ENCODE data around the gene MTM1. TPM values are rescaled to one million over a fixed set of nuclear protein-coding genes. Genes with fewer than 3 reads are reported as not detected.

Gene MTM1
- polyA plus RNA-seq, 6 donors from 2014 or later: 18.4 to 30.7 (median 26.9) TPM

- Mint-ChIP-seq H3K27me3 (no peaks in the 10 kb centered on the region), H3K36me3 (peaks cover 12 to 29% of the 10 kb centered on the region in 2 donors), H3K9me3 (peaks cover 0 to 3% (median 0%) of the 10 kb centered on the region in 7 donors), H3K4me3 (no peak overlapping the region), H3K27ac (no peak overlapping the region), H3K4me1 (peaks cover 0 to 9% (median 7%) of the 10 kb centered on the region in 3 donors)
- DNase-seq (no peak), ATAC-seq (ENCODE audit: low read depth in 2 of 2) (no peak)
These were observed 57.5 kb downstream of the MTM1 start for GRCh38 chrX:150625875-150626274.

DNA sequence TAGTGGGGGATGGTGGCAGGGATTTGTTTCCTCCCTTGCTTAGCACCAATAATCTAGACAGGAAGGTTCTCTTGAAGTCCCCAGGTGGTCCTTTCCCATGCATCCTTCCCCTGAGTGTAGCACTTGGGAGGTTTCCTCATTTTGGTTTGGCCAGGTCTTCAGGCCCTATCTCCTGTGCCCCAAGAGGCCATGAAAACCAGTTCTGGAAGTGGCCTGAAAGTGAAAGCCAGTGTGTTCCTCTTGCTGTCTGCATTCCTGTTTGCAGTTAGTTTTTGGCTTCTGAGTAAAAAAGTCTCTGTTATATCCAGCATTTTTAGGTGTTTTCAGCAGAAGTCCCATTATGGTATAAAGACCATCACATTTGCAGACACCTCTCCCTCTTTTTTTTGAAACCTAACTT is 59.5 kb downstream of the MTM1 start:
- Mint-ChIP-seq H3K4me1 (peaks cover 0 to 9% (median 0%) of the 10 kb centered on the region in 3 donors), H3K4me3 (peak overlapping the region in 1 of 8 donors; percentile 44), H3K27ac (peak overlapping the region in 1 of 6 donors; percentile 7), H3K36me3 (peaks cover 12 to 17% of the 10 kb centered on the region in 2 donors), H3K9me3 (peaks cover 0 to 3% (median 0%) of the 10 kb centered on the region in 7 donors), H3K27me3 (no peaks in the 10 kb centered on the region)
- ATAC-seq (ENCODE audit: low read depth in 2 of 2) (no peak), DNase-seq (no peak)

DNA sequence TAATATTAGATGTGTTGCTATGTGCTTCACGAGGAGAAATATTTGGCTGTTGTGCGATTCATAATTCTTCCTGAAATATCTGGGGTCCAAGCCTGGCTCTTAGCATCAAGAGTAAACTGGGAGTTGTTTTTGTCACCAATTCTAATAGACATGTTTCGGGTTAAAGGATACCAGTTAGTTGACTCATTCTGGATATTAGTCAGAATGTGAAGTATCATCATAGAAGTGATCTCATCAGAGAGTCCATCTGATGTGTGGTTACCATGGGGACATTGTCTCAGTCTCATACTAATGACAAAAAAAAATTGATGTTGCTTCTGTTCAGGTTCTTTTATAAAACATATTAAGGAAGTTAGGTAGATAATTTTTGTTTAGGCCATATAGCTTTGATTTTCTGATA is 67.5 kb downstream of the MTM1 start:
- peaks cover 0 to 4% (median 0%) of the 10 kb centered on the region in 7 donors for H3K9me3 Mint-ChIP-seq
- H3K27me3 Mint-ChIP-seq: no peaks in the 10 kb centered on the region
- no peaks in the 10 kb centered on the region for H3K36me3 Mint-ChIP-seq
- DNase-seq (no peak), ATAC-seq (ENCODE audit: low read depth in 2 of 2) (no peak)
- no peak overlapping the region for H3K4me3 Mint-ChIP-seq
- H3K27ac Mint-ChIP-seq: no peak overlapping the region
- H3K4me1 Mint-ChIP-seq: peaks cover 0 to 6% (median 0%) of the 10 kb centered on the region in 3 donors

DNA sequence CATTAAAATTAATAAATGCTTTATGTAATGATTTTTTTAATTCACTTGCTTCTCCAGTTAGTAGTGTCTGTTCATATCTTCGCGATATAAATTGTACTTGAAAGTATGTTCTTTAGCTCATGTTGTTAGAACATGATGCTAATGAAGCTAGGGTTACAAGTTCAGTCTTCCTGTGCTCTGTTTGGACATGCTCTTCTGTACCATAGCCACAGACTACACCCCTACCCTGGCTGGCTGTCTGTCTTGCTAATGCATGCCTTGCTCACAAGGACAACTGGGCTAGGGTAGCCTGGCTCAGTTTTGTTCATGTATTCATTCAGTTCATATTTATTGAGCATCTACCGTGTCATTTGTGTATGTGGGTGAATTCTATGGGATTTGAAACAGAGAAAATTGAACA is 74.0 kb downstream of the MTM1 start:
- Mint-ChIP-seq H3K9me3 (peaks cover 0 to 1% (median 0%) of the 10 kb centered on the region in 7 donors), H3K36me3 (no peaks in the 10 kb centered on the region), H3K27ac (peak overlapping the region in 2 of 6 donors; percentile 13 to 30), H3K4me1 (peaks cover 0 to 6% (median 0%) of the 10 kb centered on the region in 3 donors), H3K27me3 (no peaks in the 10 kb centered on the region), H3K4me3 (no peak overlapping the region)
- ATAC-seq (ENCODE audit: low read depth in 2 of 2) (no peak), DNase-seq (no peak)

DNA sequence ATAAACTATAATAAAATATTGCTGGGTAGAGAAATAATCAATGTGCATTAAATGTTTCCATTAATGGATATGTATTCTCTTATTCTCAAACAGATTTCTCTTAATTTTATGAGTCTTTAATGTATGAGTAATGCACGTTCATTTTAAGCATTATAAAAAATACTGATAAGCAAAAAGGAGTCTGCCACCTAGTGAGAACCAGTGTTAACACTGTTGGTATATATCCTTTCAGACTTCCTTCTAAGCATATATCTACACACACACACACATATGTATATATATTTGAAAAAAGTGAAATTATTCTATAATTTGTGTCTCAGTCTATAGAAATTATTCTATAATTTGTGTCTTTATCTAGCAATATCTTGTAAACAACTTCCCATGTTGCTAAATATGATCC is 74.8 kb downstream of the MTM1 start:
- no peak for DNase-seq
- no peak for ATAC-seq (ENCODE audit: low read depth in 2 of 2)
- no peaks in the 10 kb centered on the region for H3K9me3 Mint-ChIP-seq
- H3K27ac Mint-ChIP-seq: no peak overlapping the region
- no peaks in the 10 kb centered on the region for H3K4me1 Mint-ChIP-seq
- no peak overlapping the region for H3K4me3 Mint-ChIP-seq
- H3K27me3 Mint-ChIP-seq: no peaks in the 10 kb centered on the region
- H3K36me3 Mint-ChIP-seq: no peaks in the 10 kb centered on the region

- no peak for DNase-seq
- Mint-ChIP-seq H3K36me3 (no peaks in the 10 kb centered on the region), H3K27me3 (no peaks in the 10 kb centered on the region), H3K27ac (no peak overlapping the region), H3K9me3 (no peaks in the 10 kb centered on the region), H3K4me3 (no peak overlapping the region), H3K4me1 (no peaks in the 10 kb centered on the region)
- ATAC-seq (ENCODE audit: low read depth in 2 of 2): no peak
These were observed 75.5 kb downstream of the MTM1 start for GRCh38 chrX:150643958-150644357.

DNA sequence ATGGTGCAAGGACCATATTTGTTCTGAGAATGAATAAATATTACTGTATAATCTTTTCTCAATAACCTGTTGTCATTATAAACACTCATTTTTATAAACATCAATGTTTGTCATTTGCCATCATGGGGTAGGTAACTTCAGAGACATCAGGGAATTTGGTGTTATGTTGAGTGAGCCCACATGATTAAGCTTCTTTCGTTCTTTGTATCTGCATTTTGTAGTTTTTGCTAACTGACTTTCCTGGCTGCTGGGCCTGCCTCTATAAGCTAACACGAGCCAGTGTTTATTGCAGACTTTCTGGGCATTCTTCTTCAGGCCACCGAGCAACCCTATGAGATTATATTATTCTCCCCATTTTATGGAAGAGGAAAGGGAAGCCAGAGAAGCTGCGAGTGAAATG is 76.0 kb downstream of the MTM1 start:
- H3K36me3 Mint-ChIP-seq: no peaks in the 10 kb centered on the region
- H3K27ac Mint-ChIP-seq: peak overlapping the region in 1 of 6 donors; percentile 57
- ATAC-seq (ENCODE audit: low read depth in 2 of 2) (no peak), DNase-seq (no peak)
- no peak overlapping the region for H3K4me3 Mint-ChIP-seq
- H3K4me1 Mint-ChIP-seq: no peaks in the 10 kb centered on the region
- H3K9me3 Mint-ChIP-seq: no peaks in the 10 kb centered on the region
- no peaks in the 10 kb centered on the region for H3K27me3 Mint-ChIP-seq

DNA sequence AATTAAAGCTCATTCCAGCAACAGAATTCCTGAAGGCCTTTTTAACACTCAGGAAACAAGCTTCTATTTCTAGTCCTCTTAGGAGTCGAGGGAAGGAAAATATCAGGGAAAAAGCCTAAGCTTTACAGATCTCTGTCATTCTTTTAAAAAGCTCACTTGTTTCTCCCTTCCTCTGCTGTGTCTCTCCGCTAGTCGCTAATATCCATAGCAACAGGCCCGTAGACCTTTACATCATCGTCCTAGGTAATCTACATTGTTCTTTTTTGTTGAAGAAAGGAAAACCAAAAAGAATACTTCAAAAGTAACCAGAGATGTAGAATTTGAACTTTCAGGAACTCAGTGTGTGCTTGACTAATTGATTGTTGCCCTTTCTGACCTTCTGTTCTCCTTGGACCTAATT is 78.9 kb downstream of the MTM1 start:
- Mint-ChIP-seq H3K27ac (no peak overlapping the region), H3K4me3 (no peak overlapping the region), H3K27me3 (no peaks in the 10 kb centered on the region), H3K4me1 (no peaks in the 10 kb centered on the region), H3K9me3 (no peaks in the 10 kb centered on the region), H3K36me3 (peaks cover 0 to 9% of the 10 kb centered on the region in 2 donors)
- no peak for ATAC-seq (ENCODE audit: low read depth in 2 of 2)
- no peak for DNase-seq

GRCh38 chrX:150648296-150648940 is 80.0 kb downstream of the MTM1 start:
- Mint-ChIP-seq H3K27ac (no peak overlapping the region), H3K9me3 (no peaks in the 10 kb centered on the region)
- ATAC-seq (ENCODE audit: low read depth in 2 of 2): no peak

GRCh38 chrX:150649096-150649870 is 80.9 kb downstream of the MTM1 start:
- no peak overlapping the region for H3K4me3 Mint-ChIP-seq
- peak overlapping the region in 3 of 6 donors; percentile 10 to 70 (median 14) for H3K27ac Mint-ChIP-seq
- no peaks in the 10 kb centered on the region for H3K9me3 Mint-ChIP-seq
- no peak for DNase-seq
- peaks cover 0 to 9% of the 10 kb centered on the region in 2 donors for H3K36me3 Mint-ChIP-seq
- no peaks in the 10 kb centered on the region for H3K27me3 Mint-ChIP-seq
- H3K4me1 Mint-ChIP-seq: no peaks in the 10 kb centered on the region
- ATAC-seq (ENCODE audit: low read depth in 2 of 2): no peak

More at GRCh38 chrX:150648296-150648940, 80.0 kb downstream of the MTM1 start:
- no peaks in the 10 kb centered on the region for H3K4me1 Mint-ChIP-seq
- DNase-seq: no peak
- H3K27me3 Mint-ChIP-seq: no peaks in the 10 kb centered on the region
- H3K36me3 Mint-ChIP-seq: peaks cover 0 to 9% of the 10 kb centered on the region in 2 donors
- no peak overlapping the region for H3K4me3 Mint-ChIP-seq

DNA sequence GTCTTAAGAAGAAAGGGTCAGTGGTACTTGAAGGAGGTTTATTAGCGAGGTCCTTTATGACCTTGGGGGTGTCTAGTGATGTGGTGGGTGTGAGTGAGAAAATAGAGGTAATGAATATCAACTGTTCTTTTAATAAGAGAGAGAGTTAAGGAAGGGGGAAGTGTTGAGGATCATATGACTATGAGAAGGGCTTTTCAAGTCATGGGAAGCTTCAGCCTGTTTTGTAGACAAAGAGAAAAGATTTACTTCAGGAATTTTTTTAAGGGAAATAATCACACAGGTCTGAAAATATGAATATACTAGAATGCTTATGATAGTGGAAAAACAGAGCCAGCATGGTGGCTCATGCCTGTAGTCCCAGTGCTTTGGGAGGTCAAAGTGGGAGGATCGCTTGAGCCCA is 83.5 kb downstream of the MTM1 start:
- peaks cover 4 to 9% of the 10 kb centered on the region in 2 donors for H3K36me3 Mint-ChIP-seq

DNA sequence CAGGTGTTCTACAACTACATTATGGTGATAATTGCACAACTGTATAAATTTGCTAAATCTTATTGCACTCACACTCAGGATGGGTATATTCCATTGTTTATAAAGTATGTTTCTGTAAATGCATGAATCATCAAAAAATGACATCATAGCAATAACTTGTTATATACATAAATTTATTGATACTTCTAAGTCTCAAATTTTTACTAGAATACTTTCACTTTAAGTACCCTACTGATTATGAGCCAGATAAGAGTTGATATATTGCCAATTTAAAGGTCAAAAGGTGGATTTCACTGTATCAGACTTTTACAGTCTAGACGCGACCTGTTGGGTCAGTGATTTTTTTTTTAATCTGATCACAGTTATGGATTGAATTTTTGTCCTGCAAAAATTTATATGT is 87.4 kb downstream of the MTM1 start:
- no peaks in the 10 kb centered on the region for H3K27me3 Mint-ChIP-seq
- no peak overlapping the region for H3K4me3 Mint-ChIP-seq
- no peak for DNase-seq
- no peak for ATAC-seq (ENCODE audit: low read depth in 2 of 2)
- H3K4me1 Mint-ChIP-seq: no peaks in the 10 kb centered on the region
- H3K36me3 Mint-ChIP-seq: peaks cover 8 to 9% of the 10 kb centered on the region in 2 donors
- H3K27ac Mint-ChIP-seq: no peak overlapping the region
- H3K9me3 Mint-ChIP-seq: no peaks in the 10 kb centered on the region

More for the DNA sequence above, 83.5 kb downstream of the MTM1 start:
- no peaks in the 10 kb centered on the region for H3K4me1 Mint-ChIP-seq
- ATAC-seq (ENCODE audit: low read depth in 2 of 2) (no peak), DNase-seq (no peak)
- H3K4me3 Mint-ChIP-seq: no peak overlapping the region
- no peaks in the 10 kb centered on the region for H3K9me3 Mint-ChIP-seq
- H3K27ac Mint-ChIP-seq: peak overlapping the region in 1 of 6 donors; percentile 67
- no peaks in the 10 kb centered on the region for H3K27me3 Mint-ChIP-seq

DNA sequence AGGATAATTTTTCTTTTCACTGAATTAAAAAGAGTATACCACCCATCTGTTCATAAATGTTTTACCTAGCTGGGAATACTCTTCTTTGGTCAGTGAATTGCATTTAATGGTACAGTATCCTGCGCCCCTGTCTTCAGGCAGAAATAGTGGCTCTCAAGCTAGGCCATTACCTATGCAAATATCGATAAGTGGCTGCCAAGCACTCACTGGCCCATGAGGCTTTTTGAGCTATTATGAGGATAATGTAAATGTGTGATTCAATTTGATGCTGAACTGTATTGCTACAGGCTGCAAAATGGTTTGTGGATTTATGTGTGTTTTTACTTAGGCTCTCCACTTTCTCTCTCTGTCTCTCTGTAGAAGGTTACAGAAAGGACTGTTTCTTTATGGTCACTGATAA is 94.7 kb downstream of the MTM1 start:
- Mint-ChIP-seq H3K4me1 (no peaks in the 10 kb centered on the region), H3K27ac (peak overlapping the region in 1 of 6 donors; percentile 71), H3K27me3 (no peaks in the 10 kb centered on the region), H3K36me3 (peaks cover 13 to 27% of the 10 kb centered on the region in 2 donors), H3K4me3 (no peak overlapping the region), H3K9me3 (peaks cover 0 to 2% (median 0%) of the 10 kb centered on the region in 7 donors)
- no peak for ATAC-seq (ENCODE audit: low read depth in 2 of 2)
- no peak for DNase-seq

- Mint-ChIP-seq H3K27ac (peak overlapping the region in 1 of 6 donors; percentile 72), H3K4me1 (no peaks in the 10 kb centered on the region), H3K27me3 (no peaks in the 10 kb centered on the region), H3K9me3 (peaks cover 0 to 2% (median 0%) of the 10 kb centered on the region in 7 donors), H3K36me3 (peaks cover 15 to 27% of the 10 kb centered on the region in 2 donors), H3K4me3 (no peak overlapping the region)
- DNase-seq: no peak
- ATAC-seq (ENCODE audit: low read depth in 2 of 2): no peak
These were observed 95.9 kb downstream of the MTM1 start for GRCh38 chrX:150664290-150664689.
